Right lobe of liver (tissue), 4 donors: ENCODE data around the gene ALOX12.

Source experiments
- CTCF ChIP-seq, 4 donors: fragments of 200-600 bp in 3 of 4; fragments of 450-650 bp in 1 of 4; IDR thresholded peaks; one replicate each; pipeline versions ENCODE4 v1.5.1 to v1.8.0; 2016 to 2022; ENCODE audit warnings: antibody characterized with exemption in 4 of 4, mild to moderate bottlenecking in 2 of 4
- POLR2A ChIP-seq: fragments of 450-650 bp; IDR thresholded peaks from one replicate; pipeline ENCODE4 v1.6.1; 2017; ENCODE audit warnings: antibody characterized with exemption, mild to moderate bottlenecking
- donor health status: DM: no; HTN: no; CAD: no.
- donor health status: DM: no; HTN: no; CAD: no.
- donor health status: DM: no; HTN: yes; CAD: no.

GRCh38 chr17:7019367-7019766, 23.5 kb downstream of the ALOX12 start:
- TF ChIP-seq POLR2A (no peak), CTCF (IDR thresholded peaks at IDR 0.05) (no peak)
